ENCODE data around the gene CPNE9. TPM values are rescaled to one million over a fixed set of nuclear protein-coding genes. Genes with fewer than 3 reads are reported as not detected.

CPNE9 gene
- total and polyA plus RNA-seq, 2 of the 13 experiments (the other 11 are each of a cell fraction or from before 2014, with no cell fraction given): 0.20 TPM; not detected in 1

GRCh38 chr3:9750556-9751411 is 47.2 kb downstream of the CPNE9 start (continued):
- TF ChIP-seq GRHL1 (CRISPR knock-in tag; conservative IDR thresholded peaks at IDR 0.05) (no peak), PLRG1 (conservative IDR thresholded peaks at IDR 0.05) (no peak), SOX13 (IDR thresholded peaks at IDR 0.05) (0 out of 2 replicates have a peak, but pooled peaks have one; percentile 1), SOX13 (CRISPR knock-in tag; conservative IDR thresholded peaks at IDR 0.05 in 1 of 2, IDR thresholded peaks at IDR 0.05 in 1 of 2) (no peak), MXI1 (IDR thresholded peaks at IDR 0.05; ENCODE audit: borderline replicate concordance, low read depth, low read length) (peak; percentile 29; the same call in 1 of the 3 replicates), ZMYM3 (CRISPR knock-in tag; IDR thresholded peaks at IDR 0.05) (peak; percentile 74), ZBTB49 (CRISPR knock-in tag; IDR thresholded peaks at IDR 0.05; ENCODE audit: borderline replicate concordance) (no peak), ZNF318 (CRISPR knock-in tag; IDR thresholded peaks at IDR 0.05) (no peak), ELF3 (CRISPR knock-in tag; IDR thresholded peaks at IDR 0.05) (0 out of 2 replicates have a peak, but pooled peaks have one; percentile 12), ZNF354B (CRISPR knock-in tag; IDR thresholded peaks at IDR 0.05) (no peak), HMGXB4 (CRISPR knock-in tag; IDR thresholded peaks at IDR 0.05; ENCODE audit: borderline replicate concordance in 1 of 2, low read depth in 1 of 2) (no peak), SUZ12 (IDR thresholded peaks at IDR 0.05; ENCODE audit: low read depth, low read length) (no peak), NFATC3 (CRISPR knock-in tag; IDR thresholded peaks at IDR 0.05) (no peak)

Data from HepG2 (cell line).